Rectal smooth muscle tissue (tissue), 1 donor: ENCODE data around the gene LTBP3.
A peak's percentile ranks its signal among the peaks of the same experiment; 100 is the strongest.

Source experiments
- H3K27ac ChIP-seq: one replicate; pipeline ENCODE4 v1.7.0; 2013; ENCODE audit warnings: low read depth, low read length, inconsistent platforms
- H3K27me3 ChIP-seq: one replicate; pipeline ENCODE4 v1.7.0; 2013; ENCODE audit warnings: low read length; ENCODE audit not compliant: control insufficient read depth, insufficient read depth
- H3K36me3 ChIP-seq: one replicate; pipeline ENCODE4 v1.7.0; 2013; ENCODE audit warnings: low read length; ENCODE audit not compliant: control insufficient read depth, insufficient read depth
- H3K4me1 ChIP-seq: one replicate; pipeline ENCODE4 v1.7.0; 2013; ENCODE audit warnings: low read length; ENCODE audit not compliant: control insufficient read depth, insufficient read depth
- H3K4me3 ChIP-seq: one replicate; pipeline ENCODE4 v1.7.0; 2013; ENCODE audit warnings: low read length
- H3K9ac ChIP-seq: one replicate; pipeline ENCODE4 v1.7.0; 2013; ENCODE audit warnings: low read length

Gene LTBP3

GRCh38 chr11:65562020-65562419, 3.9 kb upstream of the LTBP3 start:
- Histone ChIP-seq H3K27me3 (no peaks in the 10 kb centered on the region), H3K9ac (no peak overlapping the region), H3K4me3 (no peak overlapping the region), H3K4me1 (peaks cover 23% of the 10 kb centered on the region), H3K27ac (no peak overlapping the region), H3K36me3 (no peaks in the 10 kb centered on the region)

- peaks cover 28% of the 10 kb centered on the region for H3K4me1 ChIP-seq
- H3K27me3 ChIP-seq = no peaks in the 10 kb centered on the region
- peak overlapping the region; percentile 74 for H3K27ac ChIP-seq
- no peak overlapping the region for H3K9ac ChIP-seq
- H3K36me3 ChIP-seq = no peaks in the 10 kb centered on the region
- H3K4me3 ChIP-seq = no peak overlapping the region
These were observed 2.6 kb upstream of the LTBP3 start for GRCh38 chr11:65560555-65561418.

GRCh38 chr11:65559951-65560537, 1.9 kb upstream of the LTBP3 start:
- Histone ChIP-seq H3K4me3 (no peak overlapping the region), H3K27me3 (no peaks in the 10 kb centered on the region), H3K36me3 (no peaks in the 10 kb centered on the region), H3K27ac (peak overlapping the region; percentile 74), H3K4me1 (peaks cover 28% of the 10 kb centered on the region), H3K9ac (no peak overlapping the region)

- Histone ChIP-seq H3K9ac (no peak overlapping the region), H3K27ac (peak overlapping the region; percentile 97), H3K27me3 (no peaks in the 10 kb centered on the region), H3K4me1 (peaks cover 28% of the 10 kb centered on the region), H3K4me3 (no peak overlapping the region), H3K36me3 (no peaks in the 10 kb centered on the region)
These were observed 1.4 kb upstream of the LTBP3 start for GRCh38 chr11:65559535-65559934.

- Histone ChIP-seq H3K36me3 (no peaks in the 10 kb centered on the region), H3K9ac (peak overlapping the region; percentile 25), H3K4me1 (peaks cover 28% of the 10 kb centered on the region), H3K27me3 (no peaks in the 10 kb centered on the region), H3K27ac (peak overlapping the region; percentile 97), H3K4me3 (peak overlapping the region; percentile 48)
These were observed 861 bp upstream of the LTBP3 start for GRCh38 chr11:65558930-65559509.

- Histone ChIP-seq H3K36me3 (no peaks in the 10 kb centered on the region), H3K4me3 (peak overlapping the region; percentile 71), H3K27me3 (no peaks in the 10 kb centered on the region), H3K4me1 (peaks cover 28% of the 10 kb centered on the region), H3K27ac (peak overlapping the region; percentile 97), H3K9ac (peak overlapping the region; percentile 58)
These were observed 718 bp downstream of the LTBP3 start for GRCh38 chr11:65557280-65558001.

- Histone ChIP-seq H3K9ac (peak overlapping the region; percentile 58), H3K27me3 (no peaks in the 10 kb centered on the region), H3K36me3 (no peaks in the 10 kb centered on the region), H3K27ac (peak overlapping the region; percentile 85), H3K4me1 (peaks cover 28% of the 10 kb centered on the region), H3K4me3 (peak overlapping the region; percentile 71)
These were observed 1.5 kb downstream of the LTBP3 start for GRCh38 chr11:65556470-65557279.

GRCh38 chr11:65555693-65556231, 2.4 kb downstream of the LTBP3 start:
- no peak overlapping the region for H3K9ac ChIP-seq
- no peaks in the 10 kb centered on the region for H3K27me3 ChIP-seq
- H3K27ac ChIP-seq = no peak overlapping the region
- no peak overlapping the region for H3K4me3 ChIP-seq
- H3K4me1 ChIP-seq = peaks cover 23% of the 10 kb centered on the region
- H3K36me3 ChIP-seq = no peaks in the 10 kb centered on the region

- H3K9ac ChIP-seq = no peak overlapping the region
- no peaks in the 10 kb centered on the region for H3K27me3 ChIP-seq
- no peak overlapping the region for H3K4me3 ChIP-seq
- peaks cover 17% of the 10 kb centered on the region for H3K4me1 ChIP-seq
- H3K27ac ChIP-seq = no peak overlapping the region
- H3K36me3 ChIP-seq = no peaks in the 10 kb centered on the region
These were observed 3.2 kb downstream of the LTBP3 start for GRCh38 chr11:65554842-65555430.

- Histone ChIP-seq H3K27me3 (no peaks in the 10 kb centered on the region), H3K9ac (no peak overlapping the region), H3K27ac (no peak overlapping the region), H3K36me3 (no peaks in the 10 kb centered on the region), H3K4me1 (peaks cover 13% of the 10 kb centered on the region), H3K4me3 (no peak overlapping the region)
These were observed 3.9 kb downstream of the LTBP3 start for GRCh38 chr11:65554057-65554818.
